GM13976 (cell line): ENCODE data around the gene CAPN13.

Experiments
- DNase-seq: peaks from one replicate; pipeline ENCODE4 v3.0.0; 2012; ENCODE audit warnings: low spot score
- in situ Hi-C: fragments of 300-500 bp; cut with MboI; formaldehyde crosslinking; loops from one replicate; pipeline ENCODE4 v1.12.0; 2022; ENCODE audit warnings: low sequenced_read_pairs, mixed read lengths, inconsistent platforms; ENCODE audit not compliant: unreplicated experiment
- TF ChIP-seq, protein P1 (sequence below): IDR thresholded peaks from 2 replicates; pipeline ENCODE4 v1.5.1; 2012; ENCODE audit warnings: borderline replicate concordance, mild to moderate bottlenecking; ENCODE audit not compliant: insufficient read depth; ENCODE audit errors: extremely low read depth, missing control alignments, control extremely low read depth

CAPN13 gene

DNA sequence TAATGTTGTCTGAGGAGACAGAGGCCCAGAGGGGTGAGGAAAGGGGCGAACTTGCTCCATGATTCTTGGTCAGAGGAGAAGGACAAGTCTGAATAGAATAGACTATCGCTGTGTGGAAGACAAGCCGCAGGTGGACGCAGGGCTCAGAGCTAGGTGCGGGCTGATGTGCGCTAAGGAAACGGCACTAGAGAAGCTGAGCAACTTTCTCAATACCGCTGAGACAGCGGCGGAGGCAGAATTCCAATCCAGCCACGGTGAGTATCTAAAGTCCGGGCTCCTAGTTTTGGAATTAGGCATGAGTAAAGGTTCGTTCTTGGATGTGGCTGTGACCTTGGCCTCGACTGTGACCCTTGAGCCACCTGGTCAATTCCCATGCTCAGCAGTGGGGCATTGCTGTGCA is 47.8 kb downstream of the CAPN13 start:
- in situ Hi-C loops: no loop called here
- TF ChIP-seq, protein P1, sequence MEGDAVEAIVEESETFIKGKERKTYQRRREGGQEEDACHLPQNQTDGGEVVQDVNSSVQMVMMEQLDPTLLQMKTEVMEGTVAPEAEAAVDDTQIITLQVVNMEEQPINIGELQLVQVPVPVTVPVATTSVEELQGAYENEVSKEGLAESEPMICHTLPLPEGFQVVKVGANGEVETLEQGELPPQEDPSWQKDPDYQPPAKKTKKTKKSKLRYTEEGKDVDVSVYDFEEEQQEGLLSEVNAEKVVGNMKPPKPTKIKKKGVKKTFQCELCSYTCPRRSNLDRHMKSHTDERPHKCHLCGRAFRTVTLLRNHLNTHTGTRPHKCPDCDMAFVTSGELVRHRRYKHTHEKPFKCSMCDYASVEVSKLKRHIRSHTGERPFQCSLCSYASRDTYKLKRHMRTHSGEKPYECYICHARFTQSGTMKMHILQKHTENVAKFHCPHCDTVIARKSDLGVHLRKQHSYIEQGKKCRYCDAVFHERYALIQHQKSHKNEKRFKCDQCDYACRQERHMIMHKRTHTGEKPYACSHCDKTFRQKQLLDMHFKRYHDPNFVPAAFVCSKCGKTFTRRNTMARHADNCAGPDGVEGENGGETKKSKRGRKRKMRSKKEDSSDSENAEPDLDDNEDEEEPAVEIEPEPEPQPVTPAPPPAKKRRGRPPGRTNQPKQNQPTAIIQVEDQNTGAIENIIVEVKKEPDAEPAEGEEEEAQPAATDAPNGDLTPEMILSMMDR: no peak
- no peak for DNase-seq

GRCh38 chr2:30758191-30758651 is 49.0 kb downstream of the CAPN13 start:
- in situ Hi-C loops: no loop called here
- TF ChIP-seq, protein P1: no peak
- no peak for DNase-seq

DNA sequence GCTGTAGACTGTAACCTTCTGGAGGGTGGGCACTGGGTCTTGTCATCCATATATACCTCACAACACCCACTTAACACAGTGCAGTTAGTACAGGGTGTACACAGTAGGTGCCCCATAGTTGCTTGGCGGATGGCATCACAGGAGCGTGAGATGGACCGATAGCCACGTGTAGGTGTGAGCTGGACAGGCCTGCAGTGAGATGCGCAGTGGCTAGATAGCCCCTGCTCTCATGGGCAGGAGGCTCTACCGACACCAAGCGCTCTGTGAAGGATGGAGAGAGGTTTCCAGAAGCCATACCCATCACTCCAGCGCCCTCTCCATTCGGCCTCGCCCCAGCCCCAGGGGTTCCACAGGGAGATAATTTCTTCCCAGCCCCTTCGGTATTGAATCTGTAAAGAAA is 49.5 kb downstream of the CAPN13 start:
- in situ Hi-C loops: no loop called here
- no peak for DNase-seq
- TF ChIP-seq, protein P1: no peak

- no peak for DNase-seq
- TF ChIP-seq, protein P1: no peak
- in situ Hi-C loops: no loop called here
These were observed 50.3 kb downstream of the CAPN13 start for GRCh38 chr2:30756971-30757370.

DNA sequence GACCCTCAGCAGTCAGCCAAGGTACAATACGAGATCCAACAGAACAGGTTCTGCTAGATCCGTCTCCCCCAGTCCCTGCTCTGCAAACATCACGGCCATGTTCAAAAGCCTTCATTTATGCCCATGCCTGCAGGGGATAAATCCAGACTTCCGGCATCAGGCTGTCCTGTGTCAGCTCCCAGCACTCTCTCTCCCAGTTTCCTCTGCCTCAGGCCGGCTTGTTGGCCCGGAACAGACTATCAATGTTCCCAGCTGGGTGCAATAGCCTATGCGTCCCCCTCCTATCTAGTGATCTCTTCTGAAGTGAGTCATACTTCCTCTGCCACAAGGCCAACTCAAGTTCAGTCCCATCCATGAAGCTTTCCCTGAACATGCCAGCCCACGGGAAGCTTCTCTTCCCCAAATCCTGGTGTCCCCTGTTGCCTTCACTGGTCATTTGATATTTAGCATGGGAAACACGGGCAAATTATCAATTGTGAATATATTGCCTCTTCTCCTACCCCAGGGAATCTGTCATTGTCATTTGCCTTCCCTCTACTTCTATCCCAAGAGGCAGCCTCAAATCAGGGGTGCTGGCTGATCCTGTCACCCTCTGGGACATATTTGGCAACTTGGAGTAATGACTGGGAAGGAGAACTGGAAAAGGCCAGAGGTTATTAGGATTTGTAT is 51.1 kb downstream of the CAPN13 start:
- DNase-seq: no peak
- TF ChIP-seq, protein P1: no peak
- in situ Hi-C loops: no loop called here

- in situ Hi-C loops: no loop called here
- TF ChIP-seq, protein P1: no peak
- no peak for DNase-seq
These were observed 53.6 kb downstream of the CAPN13 start for GRCh38 chr2:30753630-30754029.

- DNase-seq: no peak
- TF ChIP-seq, protein P1: no peak
- in situ Hi-C loops: no loop called here
These were observed 54.4 kb downstream of the CAPN13 start for GRCh38 chr2:30752811-30753210.
